GM18519 (cell line): Measurements from ENCODE around the gene RNF220.

Source experiments
- ATAC-seq: cut with Tn5 transposase; IDR thresholded peaks from one replicate; pipeline ENCODE4 v1.9.1; 2021; ENCODE audit warnings: mild to moderate bottlenecking, moderate library complexity; ENCODE audit not compliant: unreplicated experiment, low FRiP score

RNF220 gene

DNA sequence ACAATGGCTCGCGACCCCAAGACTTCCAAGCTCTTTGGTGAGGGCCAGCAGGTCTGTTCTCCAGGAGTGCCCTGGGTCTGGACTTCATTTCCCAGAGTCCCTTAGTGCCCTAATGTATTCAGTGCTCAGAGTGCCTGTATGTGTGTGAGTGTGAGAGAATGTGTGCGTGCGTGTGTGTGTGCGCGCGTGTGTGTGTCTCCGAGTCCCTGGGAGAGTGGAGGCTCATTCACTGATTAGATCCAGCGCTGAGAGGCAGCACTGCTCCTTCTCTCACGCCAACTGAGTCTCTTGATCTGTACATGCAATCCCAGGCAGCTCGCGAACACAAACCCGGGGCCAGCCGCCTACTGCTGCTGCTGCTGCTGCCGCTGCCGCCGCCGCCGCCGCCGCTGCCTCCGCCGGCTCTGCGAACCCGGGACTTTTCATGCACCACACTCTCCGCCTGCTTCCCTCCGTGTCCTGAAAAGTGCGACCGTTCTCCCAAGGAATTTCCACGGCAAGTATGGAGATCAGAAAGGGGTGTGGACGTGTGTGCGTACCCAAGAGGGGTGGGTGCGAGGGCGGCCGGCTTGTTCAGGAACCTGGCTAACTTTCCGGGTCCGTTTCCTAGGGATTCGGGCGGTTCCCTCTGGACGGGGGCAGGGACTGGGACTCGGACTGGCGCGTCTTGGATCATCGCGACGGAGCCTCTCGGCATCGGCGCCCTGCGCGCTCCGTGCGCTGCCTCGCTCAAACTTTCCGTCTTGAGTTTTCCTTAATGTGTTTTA, at the start of gene RNF220:
Gene RNF220, plus strand, starts transcription at position 225 of the 767 bp plus-strand sequence.
- no peak for ATAC-seq

- ATAC-seq = no peak
Observed at GRCh38 chr1:44355582-44356305, 49.3 kb upstream of the RNF220 start.

- ATAC-seq = no peak
Observed at GRCh38 chr1:44357710-44358109, 47.3 kb upstream of the RNF220 start.

DNA sequence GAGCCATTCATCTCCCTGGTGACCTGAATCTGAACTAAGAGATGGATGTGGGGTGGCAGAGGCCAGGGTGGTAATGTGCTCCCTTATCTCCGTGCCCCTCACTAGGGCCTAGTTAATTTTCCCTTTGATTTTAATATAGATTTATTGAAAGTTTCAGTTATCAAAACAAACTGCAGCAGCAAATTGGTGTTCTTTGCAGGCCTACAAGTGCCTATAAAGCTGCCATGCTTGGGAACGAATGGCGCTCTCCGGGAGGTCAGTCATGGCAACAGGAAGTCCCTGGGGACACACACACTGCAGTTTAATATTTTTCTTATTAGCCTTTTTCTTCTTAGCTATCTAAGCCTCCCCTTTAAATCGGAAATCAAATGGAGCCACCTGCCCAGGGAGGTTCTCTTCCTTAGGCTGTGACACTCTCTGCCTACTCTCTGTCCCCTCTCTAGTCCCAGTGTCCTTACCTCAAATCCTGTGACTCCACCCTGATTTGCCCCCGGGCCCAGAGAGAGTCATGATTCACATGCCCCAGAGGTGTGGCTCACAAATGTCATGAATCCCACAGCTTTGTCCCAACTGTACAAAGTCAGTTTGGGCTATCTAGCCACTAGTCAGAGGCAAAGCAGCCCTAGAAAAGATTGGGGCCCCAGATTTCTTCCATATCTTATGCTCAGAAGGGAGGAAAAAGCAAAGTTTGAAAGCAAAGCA, 45.7 kb upstream of the RNF220 start:
- no peak for ATAC-seq

- no peak for ATAC-seq
Observed at GRCh38 chr1:44361478-44361877, 43.6 kb upstream of the RNF220 start.

- ATAC-seq = no peak
Observed at GRCh38 chr1:44366371-44366975, 38.6 kb upstream of the RNF220 start.

DNA sequence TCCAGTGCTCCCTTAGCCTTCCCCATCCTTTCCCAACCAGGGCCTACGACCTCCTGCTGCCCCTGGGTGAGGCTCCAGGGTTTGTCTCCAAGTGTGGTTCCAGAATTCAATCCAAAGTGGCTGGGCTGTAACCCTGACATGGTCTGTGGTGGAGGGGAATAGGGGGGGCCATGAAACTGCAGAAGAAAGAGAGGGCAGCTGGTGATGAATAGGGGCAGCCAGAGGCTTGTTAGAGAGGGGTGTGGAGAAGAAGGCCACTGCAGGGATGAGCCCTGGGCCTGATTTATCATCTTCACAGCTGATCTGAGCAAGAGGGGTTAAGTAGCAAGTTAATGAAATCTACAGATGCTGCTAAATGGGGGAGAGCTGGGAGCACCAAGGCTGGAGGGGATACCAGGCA, 37.1 kb upstream of the RNF220 start:
- ATAC-seq = no peak

DNA sequence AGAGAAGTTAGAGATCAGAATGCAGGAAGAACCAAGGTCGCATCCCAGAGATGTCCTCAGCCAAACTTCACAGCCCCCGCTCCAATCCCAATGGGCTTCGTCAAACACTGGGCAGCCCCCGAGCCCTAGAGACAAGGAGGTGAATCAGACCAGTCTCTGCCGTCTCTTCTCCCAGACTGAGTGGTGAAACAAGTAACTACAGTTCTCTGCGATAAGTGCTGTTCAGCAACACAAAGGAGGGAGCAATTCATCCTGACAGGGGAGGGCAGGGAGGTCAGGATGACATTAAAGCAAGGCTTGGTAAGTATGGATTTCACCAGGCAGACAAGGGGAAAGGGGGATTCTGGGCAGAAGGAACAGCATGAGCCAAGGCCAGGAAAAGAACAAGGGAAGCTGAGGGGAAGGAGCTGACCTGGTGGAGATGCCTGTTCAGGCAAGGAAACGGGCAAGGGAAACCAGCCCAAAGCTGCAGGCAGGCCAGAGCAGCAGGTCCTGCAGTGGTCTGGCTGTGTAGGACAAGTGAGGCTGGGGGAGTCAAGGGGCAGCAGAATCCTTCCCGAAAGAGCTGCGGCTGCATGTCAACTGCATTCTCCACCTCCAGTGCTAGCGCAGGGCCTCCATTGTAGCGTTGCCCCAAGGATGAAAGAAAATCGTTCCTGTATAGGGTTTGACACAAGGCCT, 36.4 kb upstream of the RNF220 start:
- no peak for ATAC-seq

- no peak for ATAC-seq
Observed at GRCh38 chr1:44371206-44371605, 33.8 kb upstream of the RNF220 start.

- no peak for ATAC-seq
Observed at GRCh38 chr1:44375547-44375946, 29.5 kb upstream of the RNF220 start.

DNA sequence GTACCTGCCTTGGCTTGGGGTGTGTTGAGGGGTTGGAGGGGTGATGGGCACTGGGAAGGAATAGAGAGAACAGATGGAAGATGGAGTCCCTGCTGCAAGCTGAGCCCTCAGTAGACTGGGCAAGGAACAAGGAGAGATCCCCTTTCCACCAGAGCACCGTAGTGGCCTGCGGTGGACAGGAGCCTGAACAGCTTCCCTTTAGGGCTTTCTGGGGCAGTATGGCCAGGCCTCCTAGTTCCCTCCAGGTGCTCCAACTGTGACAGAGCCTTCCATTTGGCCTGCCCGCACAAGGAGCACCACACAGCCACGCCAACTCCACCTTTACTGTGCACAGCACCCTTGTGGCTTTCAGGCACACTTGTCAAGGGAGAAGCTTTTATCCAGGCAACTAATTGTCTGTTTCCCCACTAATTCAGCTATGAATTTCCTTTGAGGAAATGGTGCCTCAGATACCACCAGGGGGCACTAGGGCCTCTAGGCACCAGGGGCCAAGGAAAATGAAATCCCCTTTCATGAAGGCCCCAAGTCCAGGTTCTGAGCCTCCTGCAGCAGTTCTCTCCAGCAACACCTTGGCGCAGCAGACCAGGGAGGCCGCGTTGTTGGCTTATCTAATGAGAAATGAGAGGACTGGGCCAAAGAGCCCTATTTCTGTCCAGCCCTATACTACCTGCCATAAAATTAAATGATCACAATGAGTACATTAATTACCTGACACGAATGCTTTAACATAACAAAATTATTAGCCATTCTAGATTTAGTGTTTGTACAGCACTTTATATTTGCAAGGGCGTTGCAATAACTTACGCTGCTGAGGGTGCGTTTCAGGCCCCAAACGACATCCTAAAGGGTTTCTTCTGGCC, 26.9 kb upstream of the RNF220 start:
- no peak for ATAC-seq

DNA sequence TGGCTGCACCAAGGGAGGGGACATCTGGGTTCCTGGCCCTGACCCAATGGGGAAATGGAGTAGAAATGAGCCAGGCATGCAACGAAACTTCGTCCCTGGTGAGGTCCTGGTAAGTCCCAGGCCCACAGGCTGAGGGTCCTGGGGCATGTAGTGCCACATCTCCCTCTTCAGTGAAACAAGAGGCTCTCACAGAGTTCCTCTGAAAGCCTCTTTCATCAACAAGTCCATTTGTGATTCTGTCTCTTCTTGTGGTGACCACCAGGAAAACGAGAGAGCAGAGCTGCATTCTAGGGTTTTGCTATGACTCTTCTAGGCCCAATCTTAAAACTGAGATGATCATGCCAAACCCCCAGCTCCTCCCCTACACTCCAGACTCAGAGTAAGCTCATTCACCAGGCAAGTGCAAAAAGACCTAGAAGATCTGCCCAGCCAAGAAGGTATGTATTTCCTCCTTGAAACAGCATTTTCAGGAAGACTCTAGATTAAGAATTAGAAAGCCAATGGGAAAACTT, 24.3 kb upstream of the RNF220 start:
- no peak for ATAC-seq

- no peak for ATAC-seq
Observed at GRCh38 chr1:44388551-44388950, 16.5 kb upstream of the RNF220 start.

DNA sequence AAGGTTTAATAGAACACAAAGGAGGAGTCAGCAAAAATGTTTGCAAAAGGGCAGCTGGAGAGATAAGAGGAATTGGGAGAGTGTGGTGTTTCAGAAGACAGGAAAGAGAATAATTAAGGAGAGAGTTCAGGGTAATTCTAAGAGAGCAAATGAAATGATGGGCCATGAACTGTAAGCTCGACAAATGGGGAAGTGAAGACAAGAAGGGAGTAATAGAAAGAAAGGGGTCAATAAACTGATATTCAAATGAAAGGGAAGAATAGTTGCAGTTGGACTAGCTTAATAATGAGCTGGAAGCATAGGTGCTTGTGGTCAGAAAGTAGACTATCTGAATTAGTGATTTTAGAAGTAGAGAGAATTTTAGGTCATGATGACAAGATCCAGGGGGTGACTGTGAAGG, 15.6 kb upstream of the RNF220 start:
- no peak for ATAC-seq

DNA sequence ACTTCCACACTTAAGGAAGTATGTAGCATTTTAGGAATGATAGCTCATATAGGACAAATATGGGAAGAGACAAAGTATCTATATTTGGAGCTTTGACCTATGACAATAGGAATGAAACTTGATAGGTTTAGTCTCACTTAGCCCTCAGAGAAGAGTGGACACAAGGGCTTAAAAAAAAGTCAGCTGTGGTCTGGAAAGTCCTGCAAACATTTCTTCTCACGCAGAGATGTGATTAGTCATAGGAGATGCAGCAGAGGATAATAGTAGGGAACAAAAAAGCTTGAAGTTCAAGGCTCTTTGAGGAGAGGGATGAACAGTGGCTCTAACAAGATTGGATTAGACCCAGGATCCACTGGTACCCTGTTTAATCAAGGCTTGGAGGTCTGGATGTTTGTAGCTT, 14.8 kb upstream of the RNF220 start:
- ATAC-seq = no peak

- ATAC-seq = no peak
Observed at GRCh38 chr1:44401256-44402228, 3.5 kb upstream of the RNF220 start.

DNA sequence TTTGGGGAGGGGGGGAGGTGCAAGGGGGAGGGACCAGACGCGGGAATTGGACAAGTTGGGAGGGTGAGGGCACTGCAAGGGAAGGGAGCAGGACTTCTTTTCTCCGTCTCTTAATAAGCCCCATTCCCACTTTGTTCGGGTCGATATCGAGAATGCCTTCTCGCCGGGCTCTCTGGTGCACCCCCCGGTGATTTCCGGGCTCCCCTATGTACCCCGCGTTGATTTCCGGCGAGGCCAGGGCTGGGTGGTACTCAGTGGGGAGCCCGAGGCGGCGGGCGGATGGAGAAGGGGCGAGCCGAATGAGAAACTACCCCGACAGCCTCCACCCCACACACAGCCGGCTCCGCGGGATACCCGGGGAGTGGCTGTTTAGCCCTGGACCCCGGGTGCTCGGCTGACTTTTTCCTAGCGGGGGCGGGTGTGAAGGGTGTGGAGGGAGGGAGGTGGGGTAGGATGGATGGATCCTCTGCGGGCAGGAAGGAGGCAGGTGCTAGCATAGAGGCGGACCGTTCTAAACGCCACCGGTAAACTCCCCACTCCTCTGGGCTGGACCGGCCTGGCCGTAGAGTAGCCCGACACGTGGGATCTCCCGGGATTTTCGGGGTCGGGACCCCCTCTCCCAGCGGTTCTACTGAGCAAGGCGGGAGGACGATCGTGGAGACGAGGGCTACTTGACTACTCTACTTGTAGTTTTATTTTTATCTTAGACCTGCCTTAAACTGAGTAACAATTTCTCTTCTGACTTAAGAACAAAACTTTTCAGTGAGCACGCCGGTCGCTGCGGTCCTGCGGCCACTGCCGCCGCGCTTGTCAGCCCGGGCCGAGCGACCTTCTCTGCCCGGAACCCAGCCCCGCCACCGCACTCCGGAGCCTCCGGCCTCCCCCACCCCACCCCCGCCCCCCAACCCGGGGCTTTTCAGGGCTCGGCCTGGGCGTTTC, 1.0 kb downstream of the RNF220 start:
- ATAC-seq = no peak
